Stimulated activated CD4-positive, alpha-beta T cell treated with anti-CD3 and anti-CD28 coated beads, Interleukin-4, amount 100 ng/mL, for 1 hour (primary cell): ENCODE data around the gene PTPRC.

Source experiments
- DNase-seq: peaks from one replicate; pipeline ENCODE4 v3.0.0-alpha.2; 2020

PTPRC gene

DNA sequence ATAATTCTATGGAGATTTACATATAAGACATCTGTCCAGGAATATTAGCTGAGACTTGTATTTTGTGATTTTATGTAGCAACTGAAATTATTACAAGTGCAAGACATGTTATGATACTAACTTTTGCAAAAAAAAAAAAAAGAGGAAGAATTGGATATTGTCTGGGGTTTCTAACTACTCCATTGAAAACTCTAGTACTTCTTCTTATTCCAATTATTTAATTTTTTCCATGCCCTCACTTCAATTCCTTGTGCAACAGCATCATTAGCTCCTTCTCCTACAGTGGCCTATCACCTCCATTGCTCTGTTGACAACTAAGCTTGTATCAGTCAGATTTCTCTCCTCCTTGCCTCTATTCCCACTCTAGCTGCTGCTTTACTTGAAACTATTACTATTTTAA is 126.6 kb downstream of the PTPRC start:
- no peak for DNase-seq

DNA sequence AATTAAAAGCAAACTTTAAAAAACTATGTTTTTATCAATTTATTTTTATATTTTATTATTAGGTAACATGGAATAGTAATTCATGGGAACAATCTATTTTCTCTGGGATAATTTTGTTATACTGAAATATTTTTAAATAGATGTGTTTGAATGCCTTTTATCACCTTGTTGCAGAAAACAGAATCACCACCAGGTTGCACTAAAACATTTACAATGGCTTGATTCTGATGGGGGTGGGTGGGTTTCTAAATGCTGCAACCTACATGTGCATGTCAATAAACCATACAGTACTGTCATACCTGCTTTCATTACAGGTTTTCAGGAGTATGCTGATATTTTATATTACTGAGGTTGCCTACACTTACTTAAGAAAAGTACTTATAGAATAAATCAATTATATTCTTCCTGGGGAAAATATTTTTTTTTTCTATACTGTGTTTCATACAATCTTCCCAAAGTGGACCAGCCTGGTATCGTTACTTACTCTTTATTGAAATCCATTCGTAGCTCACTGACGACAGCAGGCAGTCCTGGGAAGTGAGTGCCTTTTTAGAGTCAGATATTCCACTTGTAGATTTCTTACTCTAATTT is 132.8 kb downstream of the PTPRC start:
- no peak for DNase-seq

DNA sequence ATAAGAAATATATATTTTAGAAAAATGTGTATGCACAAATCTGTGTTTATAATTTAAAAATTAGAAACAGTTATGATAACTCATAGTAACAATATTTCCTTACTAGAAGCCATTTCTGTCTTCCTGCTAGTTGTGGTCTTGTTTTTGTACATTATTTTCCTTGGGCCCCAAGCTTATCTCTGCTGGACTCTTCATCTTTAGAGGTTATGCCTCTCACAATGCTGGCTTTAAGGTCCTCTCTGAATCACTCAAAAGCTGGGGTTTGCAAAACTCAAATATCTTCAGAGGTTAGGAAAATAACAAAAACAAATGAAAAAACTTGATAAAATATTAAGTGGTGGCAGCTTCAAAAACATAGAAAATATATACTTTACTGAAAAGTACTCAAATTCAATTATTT is 133.8 kb downstream of the PTPRC start:
- no peak for DNase-seq

DNA sequence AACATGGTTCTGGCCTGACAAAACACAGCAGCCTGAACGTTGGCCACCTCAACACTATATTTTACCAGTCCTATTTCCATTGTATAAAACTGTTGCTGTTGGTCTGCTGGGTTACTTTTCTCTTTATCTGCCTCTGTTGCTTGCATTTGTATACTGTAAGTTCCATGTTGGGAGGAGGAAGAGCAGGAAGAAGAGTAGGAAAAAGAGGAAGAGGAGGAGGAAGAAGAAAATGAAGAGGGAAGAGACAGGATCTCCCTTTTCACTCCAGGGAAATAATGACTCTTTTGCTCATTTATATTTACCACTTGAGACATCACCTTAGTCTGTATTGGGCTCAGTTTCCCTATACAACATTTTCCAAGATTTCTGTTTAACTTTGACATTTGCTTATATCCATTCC is 134.2 kb downstream of the PTPRC start:
- DNase-seq, result no peak

DNA sequence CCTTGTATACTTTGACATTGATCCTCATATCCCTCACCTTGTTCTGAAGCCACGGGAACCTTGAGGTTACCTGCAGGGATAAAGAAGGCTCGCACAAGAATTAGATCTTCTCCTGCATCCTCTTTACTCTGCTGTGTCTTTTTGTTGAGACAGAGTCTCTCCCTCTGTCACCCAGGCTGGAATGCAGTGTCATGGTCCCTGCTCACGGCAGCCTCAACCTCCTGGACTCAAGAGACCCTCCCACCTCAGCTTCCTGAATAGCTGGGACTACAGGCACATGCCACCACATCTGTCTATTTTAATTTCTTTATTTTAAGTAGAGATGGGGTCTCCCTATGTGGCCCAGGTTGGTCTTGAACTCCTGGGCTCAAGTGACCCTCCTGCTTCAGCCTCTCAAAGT is 134.7 kb downstream of the PTPRC start:
- no peak for DNase-seq

DNA sequence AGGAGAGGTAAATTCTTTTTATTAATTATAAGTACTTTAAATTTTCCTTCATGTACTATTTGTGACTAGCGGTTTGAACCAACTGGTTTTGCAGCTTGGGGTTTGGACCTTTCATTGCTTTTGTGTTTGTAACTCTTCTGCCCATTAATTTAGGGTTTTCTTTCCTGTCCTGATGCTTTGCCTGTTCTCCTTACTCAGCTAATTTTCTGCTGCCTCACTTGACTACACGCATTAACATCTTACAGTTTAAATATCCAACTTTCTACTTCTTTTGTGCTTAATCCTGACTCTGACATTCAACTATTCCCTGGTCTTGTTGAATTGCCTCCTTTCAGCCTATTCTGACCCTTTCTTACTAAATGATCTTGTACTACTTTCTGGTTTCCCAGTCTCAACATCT is 135.6 kb downstream of the PTPRC start:
- no peak for DNase-seq

DNA sequence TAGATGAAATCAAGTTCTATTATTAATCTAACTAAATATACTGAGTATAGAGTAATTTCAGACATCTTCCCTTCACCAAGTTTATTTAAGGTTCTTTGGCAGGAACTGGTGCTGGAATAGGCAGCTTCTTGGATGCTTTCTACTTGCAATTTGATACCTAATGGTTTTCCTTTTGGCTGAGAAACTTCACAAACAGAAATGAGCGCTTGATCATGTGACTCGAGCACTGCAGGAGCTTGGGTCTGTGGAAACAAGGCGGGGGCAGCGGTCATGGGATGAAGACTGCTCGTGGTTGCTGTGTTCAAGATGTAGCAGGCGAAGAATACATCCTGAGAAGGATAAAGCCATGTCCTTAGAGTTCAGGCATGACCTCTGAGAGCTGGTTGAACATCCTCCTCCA is 136.8 kb downstream of the PTPRC start:
- DNase-seq, result no peak

DNA sequence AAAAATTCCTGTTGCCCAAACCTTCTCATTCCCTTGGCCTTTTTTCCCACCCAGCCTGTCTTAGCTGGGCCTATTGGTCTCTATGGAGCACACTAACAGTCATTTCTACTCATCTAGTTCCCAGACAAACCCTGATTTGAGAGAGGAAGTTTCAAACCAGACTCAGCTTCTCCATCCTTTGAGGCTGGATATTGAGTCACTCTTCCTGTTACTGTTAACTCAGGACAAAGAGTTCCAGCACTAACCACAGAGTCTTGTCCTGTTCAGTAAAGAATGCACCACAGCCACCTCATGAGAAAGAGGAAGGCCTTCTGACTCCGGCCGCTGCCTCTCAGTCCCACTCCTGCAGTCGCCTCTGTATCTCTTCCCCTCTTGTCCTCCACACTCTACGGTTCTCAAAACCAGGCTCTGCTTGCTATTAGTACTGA is 137.8 kb downstream of the PTPRC start:
- DNase-seq, result no peak

DNA sequence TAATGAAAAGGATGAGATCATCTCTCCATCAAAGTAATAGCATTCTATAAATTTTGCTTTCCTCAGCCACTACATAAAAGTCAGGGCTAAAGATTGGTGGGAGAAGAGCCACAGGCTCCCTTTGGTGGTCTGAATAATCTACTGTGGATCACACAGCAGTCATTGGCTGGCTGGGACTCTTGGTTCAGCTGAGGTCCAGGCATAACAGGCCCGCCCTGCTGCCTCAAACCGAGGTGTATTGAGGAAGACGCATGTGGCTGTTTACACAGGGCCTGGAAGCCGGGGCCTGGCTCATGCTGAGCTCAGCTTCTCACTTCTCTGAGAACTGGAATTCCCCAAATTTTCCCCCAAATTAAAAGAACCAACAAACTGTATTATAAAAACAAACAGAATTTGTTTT is 139.2 kb downstream of the PTPRC start:
- no peak for DNase-seq

DNA sequence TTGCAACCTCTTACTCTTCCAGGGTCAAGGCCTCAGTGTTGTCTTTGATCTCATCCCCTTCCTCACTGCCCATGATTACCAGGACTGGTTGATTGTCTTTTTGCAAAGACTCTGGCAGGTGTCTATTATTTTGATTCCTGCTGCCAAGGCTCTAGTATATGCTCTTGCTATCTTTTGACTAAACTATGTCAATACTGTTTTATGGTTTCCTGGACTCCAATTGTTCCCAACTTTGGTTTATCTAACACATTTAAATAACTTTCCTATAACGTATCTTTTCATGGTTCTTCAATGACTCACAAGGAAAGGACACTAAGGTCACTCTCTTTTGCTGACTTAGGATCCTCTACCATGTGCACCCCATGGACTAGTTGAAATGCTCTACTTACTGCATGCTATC is 141.5 kb downstream of the PTPRC start:
- DNase-seq, result no peak

DNA sequence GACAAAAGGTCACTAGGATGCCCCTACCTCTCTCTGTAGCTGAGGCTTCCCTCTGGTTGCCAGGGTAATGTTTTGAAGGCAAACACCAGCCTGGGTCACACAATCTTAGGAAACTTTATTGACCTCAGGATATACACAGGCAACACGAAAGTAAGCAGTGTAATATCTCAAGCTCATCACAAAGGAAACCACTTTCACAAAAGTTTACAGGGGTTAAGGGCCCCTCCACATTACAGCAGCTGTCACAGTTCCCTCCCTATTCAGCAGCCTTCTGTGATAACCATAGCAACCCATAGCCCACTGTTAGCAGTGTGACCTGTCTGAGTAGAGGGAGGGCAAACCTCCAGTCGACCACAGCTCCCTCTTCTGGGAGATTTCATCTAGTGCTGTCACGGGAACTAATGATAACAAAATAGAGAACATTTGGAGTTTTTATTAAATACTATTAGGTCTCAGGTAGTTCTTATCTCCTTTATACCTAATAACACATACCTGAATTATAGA is 149.8 kb downstream of the PTPRC start:
- no peak for DNase-seq

DNA sequence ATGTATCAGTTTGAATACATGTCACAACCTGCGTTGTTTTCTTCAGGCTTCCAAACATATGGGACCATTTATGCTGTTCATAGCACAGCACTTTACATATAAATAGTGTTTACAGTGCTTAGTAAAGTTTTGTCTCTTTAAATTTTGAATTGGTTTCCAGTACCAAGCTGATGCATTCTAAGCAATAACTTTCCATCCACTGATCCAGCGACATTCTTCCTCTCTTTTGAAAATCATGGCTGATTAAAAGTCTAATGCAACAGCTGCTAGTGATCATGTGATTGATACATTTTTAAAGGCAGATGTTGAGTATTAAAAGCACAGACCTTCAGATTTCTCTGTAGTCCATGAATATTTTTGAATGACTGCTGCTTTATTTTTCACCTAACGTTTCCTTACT is 154.9 kb downstream of the PTPRC start:
- no peak for DNase-seq

DNA sequence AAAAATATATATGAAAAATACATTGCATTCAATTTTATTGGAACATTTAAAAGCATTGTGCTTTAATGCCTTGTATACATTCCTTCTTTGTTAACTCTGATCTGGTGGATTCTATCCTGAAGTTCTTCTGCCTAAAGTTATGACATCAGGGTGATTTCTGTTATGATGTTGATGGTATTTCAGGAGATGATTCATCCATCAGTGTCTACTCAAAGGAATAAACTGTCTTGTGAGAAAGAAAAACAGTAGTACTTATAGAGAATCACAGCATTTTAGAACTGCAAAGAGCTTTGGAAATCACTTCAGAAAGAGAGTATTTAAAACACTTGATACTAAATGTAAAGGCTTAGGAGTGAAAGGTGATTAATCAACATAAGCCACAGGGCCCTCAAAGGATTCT is 155.7 kb downstream of the PTPRC start:
- no peak for DNase-seq

DNA sequence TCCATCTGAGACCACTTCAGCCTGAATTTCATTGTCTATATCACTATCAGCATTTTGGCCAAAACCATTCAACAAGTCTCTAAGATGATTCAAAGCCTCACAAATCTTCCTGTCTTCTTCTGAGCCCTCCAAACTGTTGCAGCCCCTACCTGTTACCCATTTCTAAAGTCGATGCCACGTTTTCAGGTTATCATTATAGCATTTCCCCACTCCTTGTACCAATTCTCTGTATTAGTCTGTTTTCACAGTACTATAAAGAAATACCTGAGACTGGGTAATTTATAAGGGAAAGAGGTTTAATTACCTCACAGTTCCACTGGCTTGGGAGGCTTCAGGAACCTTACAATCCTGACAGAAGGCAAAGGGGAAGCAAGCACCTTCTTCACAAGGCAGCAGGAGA is 158.8 kb downstream of the PTPRC start:
- DNase-seq, result no peak

DNA sequence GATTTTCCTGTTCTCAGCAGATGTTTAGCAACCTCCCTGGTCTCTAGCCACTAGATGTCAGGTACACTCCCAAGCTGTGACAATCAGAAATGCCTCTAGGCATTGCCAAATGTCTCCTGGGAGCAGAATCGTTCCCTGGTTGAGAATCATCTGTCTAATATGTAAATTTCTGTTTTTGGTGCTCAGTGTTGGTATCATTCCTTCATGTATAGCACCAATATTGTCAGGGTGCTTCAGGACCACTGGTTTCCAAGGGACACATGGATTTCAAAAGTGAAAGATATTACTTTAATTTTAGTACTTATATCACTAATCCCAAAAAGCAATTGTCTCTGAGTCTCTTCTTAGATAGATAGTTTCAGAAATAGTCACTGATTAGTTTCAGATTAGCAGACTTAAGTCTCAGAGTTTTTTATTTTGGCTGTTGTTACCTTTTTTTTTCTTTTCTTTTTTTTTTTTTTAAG is 160.1 kb downstream of the PTPRC start:
- no peak for DNase-seq

DNA sequence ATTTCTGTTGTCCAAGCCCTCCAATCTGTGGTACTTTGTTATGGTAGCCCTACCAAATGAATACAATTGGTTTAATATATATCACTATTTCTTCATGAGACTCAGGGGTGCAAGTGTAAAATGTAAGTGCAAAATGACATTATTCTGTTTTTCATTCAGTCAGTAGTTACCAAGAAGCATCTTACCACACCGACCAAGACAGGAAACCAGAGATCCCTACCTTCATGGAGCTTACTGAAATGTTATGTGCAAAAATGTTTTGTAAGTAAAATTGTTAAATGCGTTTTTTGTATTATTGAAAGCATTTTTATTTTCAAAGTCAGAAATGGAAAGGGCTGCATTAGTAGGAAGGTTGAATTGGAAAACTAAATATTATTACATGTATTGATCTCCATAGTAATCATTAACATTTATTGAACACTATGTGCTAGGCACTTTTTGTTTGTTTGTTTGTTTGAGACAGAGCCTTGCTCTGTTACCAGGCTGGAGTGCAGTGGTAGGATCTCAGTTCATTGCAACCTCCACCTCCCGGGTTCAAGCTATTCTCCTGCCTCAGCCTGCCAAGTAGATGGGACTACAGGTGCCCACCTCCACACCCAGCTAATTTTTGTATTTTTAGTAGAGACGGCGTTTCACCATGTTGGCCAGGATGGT is 166.8 kb downstream of the PTPRC start:
- no peak for DNase-seq

DNA sequence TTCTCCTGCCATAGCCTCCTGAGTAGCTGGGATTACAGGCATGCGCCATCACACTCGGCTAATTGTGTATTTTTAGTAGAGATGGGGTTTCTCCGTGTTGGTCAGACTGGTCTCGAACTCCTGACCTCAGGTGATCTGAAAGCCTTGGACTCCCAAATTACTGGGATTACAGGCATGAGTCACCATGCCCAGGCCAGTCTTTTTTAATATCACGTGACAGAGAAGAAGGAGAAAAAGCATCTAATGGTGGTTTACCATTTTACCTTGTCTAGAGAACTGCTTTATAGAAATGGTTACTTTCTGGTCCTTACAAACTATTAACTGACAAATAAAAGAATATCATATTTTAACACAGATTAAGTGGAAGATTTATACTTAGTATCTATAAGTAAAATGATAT is 168.0 kb downstream of the PTPRC start:
- no peak for DNase-seq
